Osteoblast (primary cell): ENCODE results near the gene KLHL21. TPM values are rescaled to one million over a fixed set of nuclear protein-coding genes. Genes with fewer than 3 reads are reported as not detected.

ENCODE experiments used
- DNase-seq: peaks from one replicate; pipeline ENCODE4 v3.0.0; 2011; ENCODE audit warnings: low spot score, mixed read lengths; ENCODE audit not compliant: insufficient read length; ENCODE audit errors: missing footprints
- H2AFZ ChIP-seq: 2 replicates; pipeline ENCODE4 v1.6.0; 2011; ENCODE audit warnings: mild to moderate bottlenecking, low read length
- H3K27ac ChIP-seq: 2 replicates; pipeline ENCODE4 v1.5.1; 2011; ENCODE audit warnings: mild to moderate bottlenecking, low read depth, low read length, moderate library complexity
- H3K27me3 ChIP-seq: 2 replicates; pipeline ENCODE4 v1.6.0; 2012; ENCODE audit warnings: mild to moderate bottlenecking, control low read depth, inconsistent platforms, low read length, moderate library complexity; ENCODE audit not compliant: insufficient read depth
- H3K36me3 ChIP-seq: 2 replicates; pipeline ENCODE4 v1.5.1; 2011; ENCODE audit warnings: mild to moderate bottlenecking, low read length, control low read depth, moderate library complexity; ENCODE audit not compliant: insufficient read depth
- H3K4me1 ChIP-seq: 2 replicates; pipeline ENCODE4 v1.5.1; 2011; ENCODE audit warnings: mild to moderate bottlenecking, low read length, control low read depth, moderate library complexity; ENCODE audit not compliant: insufficient read depth
- H3K4me2 ChIP-seq: 2 replicates; pipeline ENCODE4 v1.6.0; 2011; ENCODE audit warnings: mild to moderate bottlenecking, low read length; ENCODE audit not compliant: insufficient read depth
- H3K4me3 ChIP-seq: fragments of 200-600 bp; sonication (generic); 3 replicates; pipeline ENCODE4 v1.5.1; 2012; ENCODE audit warnings: mild to moderate bottlenecking, low read length, inconsistent platforms; ENCODE audit not compliant: insufficient read depth
- H3K79me2 ChIP-seq: 2 replicates; pipeline ENCODE4 v1.6.0; 2012; ENCODE audit warnings: mild to moderate bottlenecking, low read length, control low read depth, inconsistent platforms; ENCODE audit not compliant: insufficient read depth
- H3K9me3 ChIP-seq: 2 replicates; pipeline ENCODE4 v1.5.1; 2011; ENCODE audit warnings: low read depth, low read length, control low read depth
- H4K20me1 ChIP-seq: 2 replicates; pipeline ENCODE4 v1.6.0; 2012; ENCODE audit warnings: mild to moderate bottlenecking, low read length, control low read depth; ENCODE audit not compliant: insufficient read depth
- total RNA-seq: library from RNA; depleted of rRNA; stranded (reverse); fragments of >200 nt; gene quantifications from 2 replicates; pipeline ENCODE4 v1.2.3, GENCODE V29; 2012
- TF ChIP-seq, protein P1 (sequence below): IDR thresholded peaks from 2 replicates; pipeline ENCODE4 v1.5.1; 2011; ENCODE audit warnings: mild to moderate bottlenecking, low read depth, low read length, moderate library complexity; ENCODE audit errors: extremely low read depth

The KLHL21 gene
- total RNA-seq, 1 donor: 86.1 TPM

GRCh38 chr1:6580593-6581409 is 21.9 kb downstream of the KLHL21 start:
- peak overlapping the region; percentile 88 for H3K27ac ChIP-seq
- TF ChIP-seq, protein P1, sequence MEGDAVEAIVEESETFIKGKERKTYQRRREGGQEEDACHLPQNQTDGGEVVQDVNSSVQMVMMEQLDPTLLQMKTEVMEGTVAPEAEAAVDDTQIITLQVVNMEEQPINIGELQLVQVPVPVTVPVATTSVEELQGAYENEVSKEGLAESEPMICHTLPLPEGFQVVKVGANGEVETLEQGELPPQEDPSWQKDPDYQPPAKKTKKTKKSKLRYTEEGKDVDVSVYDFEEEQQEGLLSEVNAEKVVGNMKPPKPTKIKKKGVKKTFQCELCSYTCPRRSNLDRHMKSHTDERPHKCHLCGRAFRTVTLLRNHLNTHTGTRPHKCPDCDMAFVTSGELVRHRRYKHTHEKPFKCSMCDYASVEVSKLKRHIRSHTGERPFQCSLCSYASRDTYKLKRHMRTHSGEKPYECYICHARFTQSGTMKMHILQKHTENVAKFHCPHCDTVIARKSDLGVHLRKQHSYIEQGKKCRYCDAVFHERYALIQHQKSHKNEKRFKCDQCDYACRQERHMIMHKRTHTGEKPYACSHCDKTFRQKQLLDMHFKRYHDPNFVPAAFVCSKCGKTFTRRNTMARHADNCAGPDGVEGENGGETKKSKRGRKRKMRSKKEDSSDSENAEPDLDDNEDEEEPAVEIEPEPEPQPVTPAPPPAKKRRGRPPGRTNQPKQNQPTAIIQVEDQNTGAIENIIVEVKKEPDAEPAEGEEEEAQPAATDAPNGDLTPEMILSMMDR: peak; percentile 18
- no peaks in the 10 kb centered on the region for H3K9me3 ChIP-seq
- H3K4me1 ChIP-seq: peaks cover 31% of the 10 kb centered on the region
- H3K79me2 ChIP-seq: peaks cover 30% of the 10 kb centered on the region
- DNase-seq: peak; percentile 85
- no peaks in the 10 kb centered on the region for H3K27me3 ChIP-seq
- H3K4me2 ChIP-seq: peak overlapping the region; percentile 88
- H2AFZ ChIP-seq: no peak overlapping the region
- H4K20me1 ChIP-seq: peaks cover 22% of the 10 kb centered on the region
- no peaks in the 10 kb centered on the region for H3K36me3 ChIP-seq
- H3K4me3 ChIP-seq: peak overlapping the region; percentile 96

- Histone ChIP-seq H3K4me2 (peak overlapping the region; percentile 88), H3K79me2 (peaks cover 30% of the 10 kb centered on the region), H3K4me1 (peaks cover 31% of the 10 kb centered on the region), H3K27ac (peak overlapping the region; percentile 88), H3K36me3 (no peaks in the 10 kb centered on the region), H3K9me3 (no peaks in the 10 kb centered on the region), H2AFZ (peak overlapping the region; percentile 65), H4K20me1 (peaks cover 16% of the 10 kb centered on the region), H3K4me3 (peak overlapping the region; percentile 96), H3K27me3 (no peaks in the 10 kb centered on the region)
- TF ChIP-seq, protein P1: no peak
- no peak for DNase-seq
Measured at GRCh38 chr1:6580119-6580592, 22.5 kb downstream of the KLHL21 start.

DNA sequence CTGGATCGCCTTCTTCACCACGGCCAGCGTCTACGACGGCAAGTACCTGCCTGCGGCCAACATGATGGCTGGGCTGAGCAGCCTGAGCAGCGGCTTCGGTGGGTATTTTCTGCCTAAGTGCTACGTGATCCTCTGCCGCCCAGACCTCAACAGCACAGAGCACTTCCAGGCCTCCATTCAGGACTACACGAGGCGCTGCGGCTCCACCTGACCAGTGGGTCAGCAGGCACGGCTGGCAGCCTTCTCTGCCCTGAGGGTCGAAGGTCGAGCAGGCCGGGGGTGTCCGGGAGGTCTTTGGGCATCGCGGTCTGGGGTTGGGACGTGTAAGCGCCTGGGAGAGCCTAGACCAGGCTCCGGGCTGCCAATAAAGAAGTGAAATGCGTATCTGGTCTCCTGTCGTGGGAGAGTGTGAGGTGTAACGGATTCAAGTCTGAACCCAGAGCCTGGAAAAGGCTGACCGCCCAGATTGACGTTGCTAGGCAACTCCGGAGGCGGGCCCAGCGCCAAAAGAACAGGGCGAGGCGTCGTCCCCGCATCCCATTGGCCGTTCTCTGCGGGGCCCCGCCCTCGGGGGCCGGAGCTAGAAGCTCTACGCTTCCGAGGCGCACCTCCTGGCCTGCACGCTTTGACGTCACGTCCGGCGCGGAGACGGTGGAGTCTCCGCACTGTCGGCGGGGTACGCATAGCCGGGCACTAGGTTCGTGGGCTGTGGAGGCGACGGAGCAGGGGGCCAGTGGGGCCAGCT is 23.1 kb downstream of the KLHL21 start, which contains the start of gene ZBTB48:
Gene ZBTB48 (plus strand): TSS at position 621 of the 745 bp plus-strand sequence. CDS start 616 bp downstream, outside the sequence.
- Histone ChIP-seq H3K36me3 (no peaks in the 10 kb centered on the region), H3K27ac (peak within 1 kb of the TSS; percentile 88), H4K20me1 (peaks cover 13% of the 10 kb centered on the region), H3K4me1 (peaks cover 31% of the 10 kb centered on the region), H3K4me3 (peak within 1 kb of the TSS; percentile 96), H2AFZ (peak within 1 kb of the TSS; percentile 92), H3K4me2 (peak within 1 kb of the TSS; percentile 88), H3K79me2 (peaks cover 28% of the 10 kb centered on the region), H3K9me3 (no peaks in the 10 kb centered on the region), H3K27me3 (no peaks in the 10 kb centered on the region)
- DNase-seq: peak; percentile 100
- TF ChIP-seq, protein P1: no peak
